ENCODE results near the gene CYP19A1. TPM values are rescaled to one million over a fixed set of nuclear protein-coding genes. Genes with fewer than 3 reads are reported as not detected.

Gene CYP19A1
- total RNA-seq, 1 experiment from 2014 or later, result not detected

- Histone ChIP-seq H3K9me3 (ENCODE audit: control insufficient read depth in 1 of 2, insufficient read depth in 1 of 2, low read depth in 1 of 2, low read length in 2 of 2) (no peaks in the 10 kb centered on the region), H2AFZ (ENCODE audit: low read depth, low read length, poor library complexity, severe bottlenecking) (no peak overlapping the region), H4K20me1 (ENCODE audit: insufficient read depth) (no peaks in the 10 kb centered on the region), H3K9ac (ENCODE audit: low read length) (no peak overlapping the region), H3K36me3 (ENCODE audit: control insufficient read depth in 1 of 2, insufficient read depth in 2 of 2, low read length in 2 of 2) (no peaks in the 10 kb centered on the region), H3K9me2 (ENCODE audit: insufficient read depth) (no peaks in the 10 kb centered on the region), H3K27ac (ENCODE audit: low read depth, low read length) (no peak overlapping the region), H3K4me1 (ENCODE audit: control insufficient read depth in 1 of 2, insufficient read depth in 2 of 2, low read length in 2 of 2) (no peaks in the 10 kb centered on the region), H3K4me2 (ENCODE audit: low read length) (no peak overlapping the region), H3K4me3 (replicated peaks in 1 of 2; ENCODE audit: low read depth in 1 of 2, low read length in 2 of 2) (no peak overlapping the region), H3K27me3 (ENCODE audit: insufficient read depth, low read length) (no peaks in the 10 kb centered on the region), H3K79me2 (ENCODE audit: insufficient read depth, low read length) (no peaks in the 10 kb centered on the region)
- BruUV-seq (replicated peaks), result no TSS peak
- intact Hi-C loops (cut with micrococcal nuclease), result loop anchor here (10.0 kb wide), 1 partner anchor 121 kb away; no protein-coding TSS in a partner anchor
- DNase-seq (ENCODE audit: low read depth, low spot score) (no peak), ATAC-seq (no peak)
- CTCF ChIA-PET, result no interaction called here
- POLR2A ChIA-PET, result no interaction called here
- TF ChIP-seq EGR1 (IDR thresholded peaks at IDR 0.05; ENCODE audit: low read depth) (no peak), ZBTB33 (IDR thresholded peaks at IDR 0.05; ENCODE audit: extremely low read depth, insufficient replicate concordance, low read length) (no peak), REST (IDR thresholded peaks at IDR 0.05; ENCODE audit: low read depth) (no peak), CTCF (IDR thresholded peaks at IDR 0.05 in 2 of 3, conservative IDR thresholded peaks at IDR 0.05 in 1 of 3; ENCODE audit: borderline replicate concordance in 1 of 3, insufficient read depth in 1 of 3, low read depth in 2 of 3, low read length in 2 of 3) (no peak), YY1 (IDR thresholded peaks at IDR 0.05; ENCODE audit: extremely low read depth, insufficient replicate concordance, low read depth, low read length) (no peak), EZH2phosphoT487 (IDR thresholded peaks at IDR 0.05; ENCODE audit: borderline replicate concordance) (no peak), POLR2A (IDR thresholded peaks at IDR 0.05; ENCODE audit: borderline replicate concordance, extremely low read depth, insufficient read depth, insufficient read length) (no peak), SRF (IDR thresholded peaks at IDR 0.05; ENCODE audit: low read depth) (no peak), ATF3 (IDR thresholded peaks at IDR 0.05) (no peak), CBX3 (IDR thresholded peaks at IDR 0.05; ENCODE audit: low read depth) (no peak), SP1 (IDR thresholded peaks at IDR 0.05; ENCODE audit: low read depth) (no peak), POLR2AphosphoS5 (IDR thresholded peaks at IDR 0.05; ENCODE audit: low read depth, low read length) (no peak), CEBPB (IDR thresholded peaks at IDR 0.05; ENCODE audit: low read depth) (no peak), EZH2 (IDR thresholded peaks at IDR 0.05) (no peak), TCF7L2 (IDR thresholded peaks at IDR 0.05; ENCODE audit: borderline replicate concordance, extremely low read depth, insufficient read depth, insufficient read length) (no peak), MAX (IDR thresholded peaks at IDR 0.05) (no peak), FOSL1 (IDR thresholded peaks at IDR 0.05; ENCODE audit: low read depth) (no peak), RAD21 (IDR thresholded peaks at IDR 0.05; ENCODE audit: low read depth) (no peak)
- RAD21 ChIA-PET (ENCODE audit: low non-redundant PET in 1 of 2, low total read pairs in 2 of 2, uncharacterized antibody in 2 of 2, unreplicated experiment in 2 of 2), result no interaction called here
These were observed 53.0 kb downstream of the CYP19A1 start for GRCh38 chr15:51285399-51285798.
